Measurements from ENCODE around the gene NNT.
"Not testable (repeated sequence)": the region's sequence is repeated elsewhere in the genome, so short reads cannot be mapped to it uniquely, and the experiment has no call there.

NNT gene

DNA sequence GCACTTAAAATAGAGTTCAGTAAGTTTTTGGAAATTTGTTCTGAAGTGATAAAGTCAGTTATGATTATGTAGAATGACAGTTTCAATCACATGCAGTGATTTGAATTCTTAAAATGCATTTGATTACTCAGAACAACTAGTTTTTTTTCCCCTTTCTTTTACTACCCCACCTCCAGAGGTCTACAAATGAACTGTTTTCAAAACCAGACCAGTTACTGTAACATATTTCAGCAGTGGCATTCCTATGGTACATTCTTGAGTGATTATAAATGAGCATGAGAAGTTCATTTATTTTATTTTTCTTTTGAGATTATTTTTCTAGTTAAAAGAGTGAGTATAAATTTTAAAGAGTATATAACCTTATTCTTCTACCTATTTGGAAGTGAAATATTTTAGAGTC is 71.6 kb downstream of the NNT start:
- no peak for DNase-seq

DNA sequence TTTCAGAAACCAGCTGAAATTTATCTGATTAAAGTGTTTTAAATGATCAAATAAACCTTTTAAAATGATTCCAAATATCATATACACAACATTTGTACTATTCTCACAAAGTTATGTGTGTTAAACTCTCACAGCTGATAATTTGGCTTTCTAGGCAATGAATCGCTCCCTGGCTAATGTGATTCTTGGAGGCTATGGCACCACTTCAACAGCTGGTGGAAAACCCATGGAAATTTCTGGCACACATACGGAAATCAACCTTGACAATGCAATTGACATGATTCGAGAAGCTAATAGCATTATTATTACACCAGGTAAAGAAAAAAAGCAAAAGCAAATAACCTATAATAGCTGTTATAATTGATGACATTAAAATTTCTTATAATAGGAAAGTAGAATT is 72.4 kb downstream of the NNT start:
- DNase-seq: no peak

- no peak for DNase-seq
Observed at GRCh38 chr5:43676083-43676840, 73.3 kb downstream of the NNT start.

DNA sequence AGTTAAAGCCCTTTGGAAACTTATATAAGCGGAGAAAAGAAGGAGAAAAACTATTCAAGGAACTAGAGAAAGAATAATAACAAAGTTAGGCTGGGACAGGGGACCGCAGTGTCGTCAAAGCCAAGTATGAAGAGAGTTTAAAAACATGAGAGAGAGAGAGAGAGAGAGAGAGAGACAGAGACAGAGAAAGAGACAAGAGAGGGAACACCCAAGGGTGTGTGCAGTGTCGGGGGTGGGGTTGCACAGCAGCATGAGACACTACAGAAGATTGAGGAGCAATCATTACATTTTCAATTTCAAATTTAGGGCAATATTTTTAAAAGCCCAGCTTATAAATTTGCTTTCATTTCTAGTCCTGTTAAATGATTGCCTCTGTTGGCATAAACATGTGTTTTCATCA is 74.3 kb downstream of the NNT start:
- no peak for DNase-seq

DNA sequence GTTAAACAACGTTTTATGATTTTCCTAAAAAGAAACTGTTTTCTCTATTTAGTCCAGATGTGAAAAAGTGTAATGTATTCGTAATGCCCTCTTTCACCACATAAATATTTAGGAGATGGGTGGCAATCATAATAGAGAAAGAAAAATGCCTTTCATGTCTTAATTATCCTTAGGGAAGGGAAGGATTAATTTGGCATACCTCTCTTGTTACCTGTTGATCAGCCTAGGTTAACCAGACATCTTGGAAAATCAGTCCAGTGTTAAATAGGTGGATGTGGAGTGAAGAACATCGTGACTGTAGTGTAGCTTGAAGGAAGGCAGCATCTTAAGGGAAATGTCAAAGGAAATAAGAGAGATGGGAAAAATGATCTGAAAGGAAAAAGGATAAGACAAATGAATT is 76.2 kb downstream of the NNT start:
- DNase-seq: no peak

DNA sequence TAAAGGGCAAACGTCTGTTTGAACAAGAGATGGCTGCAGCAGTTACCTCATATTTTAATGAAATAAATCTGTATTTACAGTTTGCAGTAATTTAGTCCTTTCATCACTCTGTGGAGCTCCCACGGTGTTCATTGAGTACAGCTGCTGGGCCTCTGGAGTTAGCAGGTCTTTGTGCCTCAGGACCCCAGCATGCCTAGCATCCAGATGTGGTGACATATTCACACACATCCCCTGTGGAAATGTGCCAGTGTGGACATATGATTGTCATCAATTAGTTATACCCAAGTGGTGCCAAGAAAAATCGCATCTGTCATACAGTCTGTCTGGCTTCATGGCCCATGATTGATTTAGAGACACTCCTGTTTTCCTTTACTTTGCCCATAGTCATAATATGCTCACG is 77.3 kb downstream of the NNT start:
- DNase-seq: no peak

GRCh38 chr5:43683884-43684471 is 81.0 kb downstream of the NNT start:
- no peak for DNase-seq

- peak; percentile 33 for DNase-seq
Observed at GRCh38 chr5:43685252-43685950, 82.4 kb downstream of the NNT start.

DNA sequence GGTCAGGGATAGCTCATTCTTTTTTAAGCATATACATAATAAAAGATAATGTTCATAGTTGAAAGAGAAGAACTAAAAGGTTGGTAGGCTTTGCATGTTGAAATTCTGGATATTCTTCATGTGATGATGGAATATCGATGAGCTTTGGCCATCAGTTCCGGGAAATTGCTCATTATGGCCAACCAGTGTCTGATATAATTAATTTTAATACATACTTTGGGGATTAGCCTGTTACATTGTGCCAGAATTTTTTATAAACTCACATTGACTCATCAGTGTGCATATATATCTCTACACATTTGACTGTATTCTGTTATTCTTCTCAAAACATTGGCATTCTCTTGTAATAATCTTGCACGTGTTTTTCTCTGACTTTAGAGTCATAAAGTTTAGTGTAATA is 84.3 kb downstream of the NNT start:
- no peak for DNase-seq

GRCh38 chr5:43691275-43691674 is 88.3 kb downstream of the NNT start:
- DNase-seq: no peak

DNA sequence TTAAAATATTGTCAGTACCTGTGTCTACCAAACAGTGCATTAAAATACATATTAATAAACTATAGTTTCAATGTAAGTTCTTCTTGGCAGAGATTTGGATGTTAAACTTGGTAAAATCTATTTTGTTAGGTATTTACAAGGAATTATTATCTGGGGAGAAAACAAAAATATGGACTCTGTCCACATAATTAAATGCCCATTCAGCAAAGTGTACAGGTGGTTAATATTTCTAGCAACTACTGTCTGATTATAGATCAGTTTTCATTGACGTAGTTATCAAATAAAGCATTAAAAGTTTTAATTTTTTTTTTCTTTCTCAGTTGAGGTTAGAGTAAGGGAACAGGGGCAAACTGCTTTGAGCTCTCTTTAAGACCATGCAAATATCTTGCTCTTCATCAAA is 88.9 kb downstream of the NNT start:
- no peak for DNase-seq

DNA sequence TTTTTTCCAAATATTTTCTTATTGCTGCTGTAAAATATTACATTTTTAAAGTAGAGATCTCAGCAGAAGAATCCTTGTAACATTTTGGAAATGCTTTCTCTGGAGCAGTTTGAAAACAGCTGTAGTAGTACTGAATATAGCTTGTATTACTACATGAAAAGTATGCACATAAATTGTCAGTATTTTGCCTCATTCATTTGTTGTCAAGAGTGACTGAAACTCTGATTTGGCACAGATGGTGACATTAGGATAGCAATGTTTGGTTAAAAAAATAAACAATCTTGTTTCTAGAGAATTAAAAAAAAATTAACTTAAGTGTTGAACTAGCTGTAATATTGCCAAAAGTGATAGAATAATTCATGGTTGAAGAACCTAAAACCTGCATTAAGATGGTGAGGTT is 90.4 kb downstream of the NNT start:
- DNase-seq: no peak

- DNase-seq: no peak
Observed at GRCh38 chr5:43694027-43694426, 91.0 kb downstream of the NNT start.

GRCh38 chr5:43696444-43696843 is 93.5 kb downstream of the NNT start:
- not testable (repeated sequence) for DNase-seq

- DNase-seq: no peak
Observed at GRCh38 chr5:43699910-43700309, 96.9 kb downstream of the NNT start.

DNA sequence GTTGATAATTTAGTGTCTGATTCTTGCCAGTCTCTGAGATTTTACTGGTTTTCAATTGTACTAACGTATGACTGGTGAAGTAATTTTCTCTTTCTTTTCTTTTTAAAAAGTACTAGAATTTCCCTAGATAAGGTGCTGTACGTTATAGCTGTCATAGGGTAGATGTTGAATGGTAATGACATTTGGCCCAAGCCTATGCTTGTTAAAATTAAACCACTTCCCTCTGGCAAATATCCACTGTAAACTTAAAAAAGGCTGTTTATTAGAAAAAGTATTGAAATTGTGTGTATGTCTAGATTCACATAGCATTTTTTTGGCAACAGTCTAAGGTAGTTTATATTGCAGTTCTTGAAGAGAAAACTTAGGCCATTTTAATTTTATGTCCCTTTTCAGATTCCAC is 97.6 kb downstream of the NNT start:
- DNase-seq: no peak

DNA sequence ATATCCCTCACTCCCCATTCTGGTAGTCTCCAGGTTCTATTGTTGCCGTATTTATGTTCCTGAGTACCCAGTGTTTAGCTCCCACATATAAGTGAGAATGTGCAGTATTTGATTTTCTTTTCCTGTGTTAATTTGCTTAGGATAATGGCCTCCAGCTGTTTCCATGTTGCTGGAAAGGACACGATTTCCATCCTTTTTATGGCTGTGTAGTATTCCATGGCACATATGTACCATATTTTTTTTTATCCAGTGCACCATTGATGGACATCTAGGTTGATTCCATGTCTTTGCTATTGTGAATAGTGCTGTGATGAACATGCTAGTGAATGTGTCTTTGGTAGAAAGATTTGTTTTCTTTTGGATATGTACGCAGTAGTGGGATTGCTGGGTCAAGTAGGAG is 98.2 kb downstream of the NNT start:
- no peak for DNase-seq

GRCh38 chr5:43702293-43702692 is 99.3 kb downstream of the NNT start:
- DNase-seq: no peak

- peak; percentile 4 for DNase-seq
Observed at GRCh38 chr5:43702815-43703214, 99.8 kb downstream of the NNT start.

DNA sequence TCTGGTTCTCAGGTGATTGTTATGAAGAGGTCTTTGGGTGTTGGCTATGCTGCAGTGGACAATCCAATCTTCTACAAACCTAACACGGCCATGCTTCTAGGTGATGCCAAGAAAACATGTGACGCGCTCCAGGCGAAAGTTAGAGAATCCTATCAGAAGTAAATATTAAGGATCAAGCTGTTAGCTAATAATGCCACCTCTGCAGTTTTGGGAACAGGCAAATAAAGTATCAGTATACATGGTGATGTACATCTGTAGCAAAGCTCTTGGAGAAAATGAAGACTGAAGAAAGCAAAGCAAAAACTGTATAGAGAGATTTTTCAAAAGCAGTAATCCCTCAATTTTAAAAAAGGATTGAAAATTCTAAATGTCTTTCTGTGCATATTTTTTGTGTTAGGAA is 101.3 kb downstream of the NNT start:
- DNase-seq: no peak

DNA sequence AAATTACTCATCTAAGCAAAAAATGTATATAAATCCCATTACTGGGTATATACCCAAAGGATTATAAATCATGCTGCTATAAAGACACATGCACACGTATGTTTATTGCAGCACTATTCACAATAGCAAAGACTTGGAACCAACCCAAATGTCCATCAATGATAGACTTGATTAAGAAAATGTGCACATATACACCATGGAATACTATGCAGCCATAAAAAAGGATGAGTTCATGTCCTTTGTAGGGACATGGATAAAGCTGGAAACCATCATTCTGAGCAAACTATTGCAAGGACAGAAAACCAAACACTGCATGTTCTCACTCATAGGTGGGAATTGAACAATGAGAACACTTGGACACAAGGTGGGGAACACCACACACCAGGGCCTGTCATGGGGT is 103.6 kb downstream of the NNT start:
- not testable (repeated sequence) for DNase-seq

- peak; percentile 36 for DNase-seq
Observed at GRCh38 chr5:43711496-43711895, 108.5 kb downstream of the NNT start.

DNA sequence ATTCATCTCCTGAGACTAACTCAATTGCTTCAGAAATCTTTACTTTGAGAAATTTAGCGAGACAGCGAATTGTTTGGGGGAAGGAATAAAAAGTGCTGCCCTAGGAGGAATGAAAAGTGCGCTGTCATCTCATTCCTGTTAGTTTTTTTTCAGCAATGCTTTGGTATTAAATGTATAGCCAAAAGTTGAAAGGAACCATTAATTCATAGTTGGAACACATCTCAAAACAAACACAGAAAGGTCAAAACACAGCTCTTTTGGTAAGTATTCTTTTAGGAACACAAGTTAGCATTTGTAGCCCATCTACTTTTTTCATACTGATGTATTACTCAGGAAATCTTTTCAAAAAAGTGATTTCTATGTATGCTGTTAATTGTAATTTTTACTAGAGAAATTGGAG is 109.1 kb downstream of the NNT start:
- DNase-seq: no peak

DNA sequence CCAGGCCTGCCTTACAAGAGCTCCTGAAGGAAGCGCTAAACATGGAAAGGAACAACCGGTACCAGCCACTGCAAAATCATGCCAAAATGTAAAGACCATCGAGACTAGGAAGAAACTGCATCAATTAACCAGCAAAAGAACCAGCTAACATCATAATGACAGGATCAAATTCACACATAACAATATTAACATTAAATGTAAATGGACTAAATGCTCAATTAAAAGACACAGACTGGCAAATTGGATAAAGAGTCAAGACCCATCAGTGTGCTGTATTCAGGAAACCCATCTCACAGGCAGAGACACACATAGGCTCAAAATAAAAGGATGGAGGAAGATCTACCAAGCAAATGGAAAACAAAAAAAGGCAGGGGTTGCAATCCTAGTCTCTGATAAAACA is 116.8 kb downstream of the NNT start:
- not testable (repeated sequence) for DNase-seq

Measured in HCEC 1CT (cell line).